Activated naive CD4-positive, alpha-beta T cell treated with anti-CD3 and anti-CD28 coated beads for 36 hours (primary cell): Measurements from ENCODE around the gene ZC3H4. TPM values are rescaled to one million over a fixed set of nuclear protein-coding genes. Genes with fewer than 3 reads are reported as not detected.

ENCODE experiments used
- CTCF ChIA-PET: fragments of 350-600 bp; sonication (Branson Sonifier 250); formaldehyde crosslinking; loops from one replicate; lab custom pipeline; 2021; ENCODE audit warnings: antibody characterized with exemption; lab: Charles Lee
- DNase-seq: peaks from one replicate; pipeline ENCODE4 v3.0.0-alpha.2; 2020
- H3K27ac Mint-ChIP-seq: one replicate; pipeline ENCODE4 v1.8.0; 2021; ENCODE audit warnings: mild to moderate bottlenecking, mixed read lengths
- H3K27me3 Mint-ChIP-seq: one replicate; pipeline ENCODE4 v1.8.0; 2021; ENCODE audit warnings: low read depth, mixed read lengths
- H3K36me3 Mint-ChIP-seq: one replicate; pipeline ENCODE4 v1.8.0; 2021; ENCODE audit warnings: low read depth, mixed read lengths
- H3K4me1 Mint-ChIP-seq: one replicate; pipeline ENCODE4 v1.8.0; 2021; ENCODE audit warnings: low read depth, mixed read lengths
- H3K4me3 Mint-ChIP-seq: one replicate; pipeline ENCODE4 v1.8.0; 2021; ENCODE audit warnings: mild to moderate bottlenecking, moderate library complexity, mixed read lengths
- H3K9me3 Mint-ChIP-seq: one replicate; pipeline ENCODE4 v1.8.0; 2021; ENCODE audit warnings: mixed read lengths
- intact Hi-C: fragments of 100-400 bp; cut with micrococcal nuclease; formaldehyde crosslinking; loops from one replicate; pipeline ENCODE4 v1.15.1; 2023
- total RNA-seq, 2 experiments: library from RNA; stranded (reverse); gene quantifications; one replicate each; pipeline ENCODE4 v1.2.3, GENCODE V29; 2021

Gene ZC3H4
- total RNA-seq, 2 experiments from 2014 or later: 46.0 to 48.8 TPM

GRCh38 chr19:47020992-47021496 lies 92.5 kb downstream of the ZC3H4 start:
- peaks cover 14% of the 10 kb centered on the region for H3K4me1 Mint-ChIP-seq
- no peak for DNase-seq
- H3K27ac Mint-ChIP-seq: no peak overlapping the region
- CTCF ChIA-PET: interaction anchor here (0.7 kb wide), 1 partner anchor 35 kb away, joined by 3 read pairs; no protein-coding TSS in a partner anchor
- H3K27me3 Mint-ChIP-seq: peaks cover 36% of the 10 kb centered on the region
- no peak overlapping the region for H3K4me3 Mint-ChIP-seq
- H3K9me3 Mint-ChIP-seq: no peaks in the 10 kb centered on the region
- intact Hi-C loops: no loop called here
- H3K36me3 Mint-ChIP-seq: no peaks in the 10 kb centered on the region

GRCh38 chr19:47020132-47020805 lies 93.3 kb downstream of the ZC3H4 start:
- Mint-ChIP-seq H3K27ac (no peak overlapping the region), H3K27me3 (peaks cover 31% of the 10 kb centered on the region), H3K9me3 (no peaks in the 10 kb centered on the region), H3K4me1 (peaks cover 14% of the 10 kb centered on the region), H3K4me3 (no peak overlapping the region), H3K36me3 (no peaks in the 10 kb centered on the region)
- intact Hi-C loops: no loop called here
- no peak for DNase-seq
- CTCF ChIA-PET: no interaction called here

GRCh38 chr19:47019431-47020041 lies 94.0 kb downstream of the ZC3H4 start, which contains the start of gene NPAS1:
Gene NPAS1 (plus strand): TSS chr19:47019837. CDS start chr19:47021048, 1,211 bp downstream.
- Mint-ChIP-seq H3K27ac (no peak within 1 kb of the TSS), H3K36me3 (no peaks in the 10 kb centered on the region), H3K4me1 (peaks cover 14% of the 10 kb centered on the region), H3K9me3 (no peaks in the 10 kb centered on the region), H3K4me3 (no peak within 1 kb of the TSS), H3K27me3 (peaks cover 31% of the 10 kb centered on the region)
- CTCF ChIA-PET: interaction anchor here (0.5 kb wide), 1 partner anchor 13 kb away, joined by 3 read pairs; no protein-coding TSS in a partner anchor
- DNase-seq: no peak
- intact Hi-C loops: no loop called here

- no peak overlapping the region for H3K27ac Mint-ChIP-seq
- CTCF ChIA-PET: interaction anchor here (0.5 to 1.1 kb wide), 2 partner anchors 12 to 228 kb away, joined by 3 read pairs; no protein-coding TSS in a partner anchor
These were observed 94.7 kb downstream of the ZC3H4 start for GRCh38 chr19:47018923-47019322.

More at GRCh38 chr19:47018923-47019322, 94.7 kb downstream of the ZC3H4 start:
- H3K36me3 Mint-ChIP-seq: no peaks in the 10 kb centered on the region
- intact Hi-C loops: no loop called here
- peaks cover 14% of the 10 kb centered on the region for H3K4me1 Mint-ChIP-seq
- no peaks in the 10 kb centered on the region for H3K9me3 Mint-ChIP-seq
- DNase-seq: no peak
- peaks cover 31% of the 10 kb centered on the region for H3K27me3 Mint-ChIP-seq
- no peak overlapping the region for H3K4me3 Mint-ChIP-seq

Other genes with a start within 250 kb of the ZC3H4 start
- under 1 TPM in 1 of 2 experiments, not detected in 1; 0.21 TPM for gene NPAS1, start 93.9 kb downstream of the ZC3H4 start, total RNA-seq
- 10 to 100 TPM; 54.8 to 56.6 TPM for gene TMEM160, start 65.2 kb downstream of the ZC3H4 start, total RNA-seq
- gene SAE1, start 17.1 kb upstream of the ZC3H4 start, total RNA-seq: 100 to 1,000 TPM; 160 to 161 TPM
- gene BBC3, start 117.4 kb upstream of the ZC3H4 start, total RNA-seq: 10 to 100 TPM; 55.9 to 59.5 TPM
- gene CCDC9, start 142.7 kb upstream of the ZC3H4 start, total RNA-seq: 10 to 100 TPM; 43.6 to 47.7 TPM
- 10 to 100 TPM; 18.7 to 19.9 TPM for gene INAFM1, start 161.1 kb upstream of the ZC3H4 start, total RNA-seq
- gene C5AR1, start 196.1 kb upstream of the ZC3H4 start, total RNA-seq: under 1 TPM in 1 of 2 experiments, not detected in 1; 0.19 TPM
- not detected for gene C5AR2, start 218.4 kb upstream of the ZC3H4 start, total RNA-seq
- gene DHX34, start 235.5 kb upstream of the ZC3H4 start, total RNA-seq: 10 to 100 TPM; 11.2 to 11.6 TPM